SU-DHL-6 (cell line): ENCODE data around the gene ANKS1B.

Experiments used
- H2AFZ ChIP-seq: fragments of 200-600 bp; sonication (generic); 2 replicates; pipeline ENCODE4 v1.6.1; 2014; ENCODE audit warnings: low read depth, mild to moderate bottlenecking, moderate library complexity, mixed read lengths, antibody characterized with exemption, low read length; ENCODE audit not compliant: severe bottlenecking
- H3F3A ChIP-seq: fragments of 200-600 bp; shearing (Covaris generic); 2 replicates; pipeline ENCODE4 v1.6.0; 2016; ENCODE audit warnings: antibody characterized with exemption, mild to moderate bottlenecking; ENCODE audit not compliant: insufficient read depth
- H3K27ac ChIP-seq: fragments of 200-600 bp; sonication (generic); 2 replicates; pipeline ENCODE4 v1.5.1; 2016; ENCODE audit warnings: low read depth, mild to moderate bottlenecking, low read length, moderate library complexity, mixed read lengths
- H3K27me3 ChIP-seq: fragments of 200-600 bp; sonication (generic), shearing (Covaris generic); 2 replicates; pipeline ENCODE4 v1.6.0; 2014; ENCODE audit warnings: mild to moderate bottlenecking, low read length
- H3K36me3 ChIP-seq: fragments of 200-600 bp; sonication (generic); 2 replicates; pipeline ENCODE4 v1.6.1; 2014; ENCODE audit warnings: mild to moderate bottlenecking, low read length, mixed read lengths
- H3K4me2 ChIP-seq: fragments of 300-600, 200-600 bp; shearing (Covaris generic), sonication (generic); 2 replicates; pipeline ENCODE4 v1.6.0; 2014; ENCODE audit warnings: low read length, low read depth, mild to moderate bottlenecking; ENCODE audit not compliant: poor library complexity, severe bottlenecking
- H3K4me3 ChIP-seq: fragments of 200-600 bp; sonication (generic); 2 replicates; pipeline ENCODE4 v1.5.1; 2014; ENCODE audit warnings: antibody characterized with exemption, low read length, mild to moderate bottlenecking, mixed read lengths; ENCODE audit not compliant: insufficient read depth, poor library complexity, severe bottlenecking
- H3K79me2 ChIP-seq: fragments of 200-600 bp; sonication (generic); 2 replicates; pipeline ENCODE4 v1.6.1; 2014; ENCODE audit warnings: mild to moderate bottlenecking, low read length, moderate library complexity; ENCODE audit not compliant: insufficient read depth
- H3K9ac ChIP-seq: fragments of 200-600 bp; sonication (generic); 2 replicates; pipeline ENCODE4 v1.7.0; 2014; ENCODE audit warnings: mild to moderate bottlenecking, low read length
- H3K9me2 ChIP-seq: fragments of 200-600 bp; sonication (generic); replicated peaks from 2 replicates; pipeline ENCODE4 v1.6.1; 2014; ENCODE audit warnings: low read length; ENCODE audit not compliant: insufficient read depth
- H3K9me3 ChIP-seq: fragments of 200-600 bp; sonication (generic); 2 replicates; pipeline ENCODE4 v1.6.1; 2014; ENCODE audit warnings: low read length, mixed read lengths; ENCODE audit not compliant: insufficient read depth
- H4K20me1 ChIP-seq: fragments of 200-600 bp; sonication (generic); 2 replicates; pipeline ENCODE4 v1.6.1; 2014; ENCODE audit warnings: low read depth, mild to moderate bottlenecking, antibody characterized with exemption, low read length, moderate library complexity, mixed read lengths
- EZH2phosphoT487 ChIP-seq: fragments of 200-600 bp; sonication (generic), shearing (Covaris generic); conservative IDR thresholded peaks from 2 replicates; pipeline ENCODE4 v1.6.1; 2018; ENCODE audit warnings: mild to moderate bottlenecking, antibody characterized with exemption, low read length, moderate library complexity, mixed read lengths
- TF ChIP-seq, protein P1 (sequence below): fragments of 200-600 bp; sonication (generic); IDR thresholded peaks from one replicate; pipeline ENCODE4 v1.5.1; 2017; ENCODE audit warnings: antibody characterized with exemption, mild to moderate bottlenecking, low read length, moderate library complexity; ENCODE audit not compliant: insufficient read depth, poor library complexity, severe bottlenecking

ANKS1B gene

DNA sequence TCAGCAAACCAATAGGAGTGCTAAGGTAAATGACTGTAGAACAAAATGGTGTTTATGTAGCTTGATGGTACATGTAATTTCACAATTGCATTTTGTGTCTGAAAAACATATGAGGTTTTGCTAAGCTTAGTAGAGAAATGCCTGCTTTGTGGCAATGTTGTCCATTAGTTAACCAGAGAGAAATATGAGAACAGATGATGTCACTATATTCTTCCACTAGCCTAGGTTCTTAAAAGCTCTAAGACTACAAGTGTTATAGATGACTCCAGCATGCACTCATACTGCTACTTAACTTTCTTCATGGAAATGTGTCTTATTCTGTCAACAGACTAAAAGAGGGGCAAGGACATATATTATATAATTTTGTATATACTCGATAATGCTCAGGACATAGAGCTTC is 1030.2 kb downstream of the ANKS1B start:
- no peaks in the 10 kb centered on the region for H3K79me2 ChIP-seq
- H3K9me2 ChIP-seq, result no peaks in the 10 kb centered on the region
- H3K9me3 ChIP-seq, result no peaks in the 10 kb centered on the region
- H3K9ac ChIP-seq, result no peak overlapping the region
- no peak overlapping the region for H3K4me3 ChIP-seq
- no peaks in the 10 kb centered on the region for H3K27me3 ChIP-seq
- no peak overlapping the region for H3K4me2 ChIP-seq
- H3K27ac ChIP-seq, result no peak overlapping the region
- H2AFZ ChIP-seq, result no peak overlapping the region
- no peaks in the 10 kb centered on the region for H4K20me1 ChIP-seq
- TF ChIP-seq, protein P1, sequence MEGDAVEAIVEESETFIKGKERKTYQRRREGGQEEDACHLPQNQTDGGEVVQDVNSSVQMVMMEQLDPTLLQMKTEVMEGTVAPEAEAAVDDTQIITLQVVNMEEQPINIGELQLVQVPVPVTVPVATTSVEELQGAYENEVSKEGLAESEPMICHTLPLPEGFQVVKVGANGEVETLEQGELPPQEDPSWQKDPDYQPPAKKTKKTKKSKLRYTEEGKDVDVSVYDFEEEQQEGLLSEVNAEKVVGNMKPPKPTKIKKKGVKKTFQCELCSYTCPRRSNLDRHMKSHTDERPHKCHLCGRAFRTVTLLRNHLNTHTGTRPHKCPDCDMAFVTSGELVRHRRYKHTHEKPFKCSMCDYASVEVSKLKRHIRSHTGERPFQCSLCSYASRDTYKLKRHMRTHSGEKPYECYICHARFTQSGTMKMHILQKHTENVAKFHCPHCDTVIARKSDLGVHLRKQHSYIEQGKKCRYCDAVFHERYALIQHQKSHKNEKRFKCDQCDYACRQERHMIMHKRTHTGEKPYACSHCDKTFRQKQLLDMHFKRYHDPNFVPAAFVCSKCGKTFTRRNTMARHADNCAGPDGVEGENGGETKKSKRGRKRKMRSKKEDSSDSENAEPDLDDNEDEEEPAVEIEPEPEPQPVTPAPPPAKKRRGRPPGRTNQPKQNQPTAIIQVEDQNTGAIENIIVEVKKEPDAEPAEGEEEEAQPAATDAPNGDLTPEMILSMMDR, result no peak
- TF ChIP-seq EZH2phosphoT487, result no peak
- H3F3A ChIP-seq, result no peaks in the 10 kb centered on the region
- H3K36me3 ChIP-seq, result no peaks in the 10 kb centered on the region

DNA sequence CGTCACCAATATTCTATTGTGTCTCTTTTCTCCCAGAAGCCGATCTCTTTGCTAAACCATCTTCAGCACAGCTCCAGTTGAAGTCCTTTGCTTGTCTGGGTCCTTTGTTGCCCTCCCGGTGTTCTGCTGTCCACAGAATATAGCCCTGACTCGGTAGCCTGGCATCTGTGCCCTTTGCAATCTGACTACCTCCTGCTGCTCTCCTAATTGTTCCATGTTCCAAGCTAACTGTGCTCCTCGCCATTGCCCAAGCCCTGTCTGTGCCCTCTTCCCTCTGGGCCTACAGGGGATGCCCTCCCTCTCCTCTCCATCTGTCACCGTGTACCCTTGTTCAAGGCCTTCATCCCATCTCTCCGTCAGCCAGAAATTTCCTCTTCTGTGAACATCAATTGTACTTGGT is 1033.3 kb downstream of the ANKS1B start:
- H3K4me3 ChIP-seq, result no peak overlapping the region
- no peak overlapping the region for H2AFZ ChIP-seq
- H3K4me2 ChIP-seq, result no peak overlapping the region
- H4K20me1 ChIP-seq, result no peaks in the 10 kb centered on the region
- no peaks in the 10 kb centered on the region for H3K36me3 ChIP-seq
- H3K27me3 ChIP-seq, result no peaks in the 10 kb centered on the region
- no peaks in the 10 kb centered on the region for H3K9me2 ChIP-seq
- H3K9me3 ChIP-seq, result no peaks in the 10 kb centered on the region
- no peaks in the 10 kb centered on the region for H3K79me2 ChIP-seq
- H3F3A ChIP-seq, result no peaks in the 10 kb centered on the region
- TF ChIP-seq, protein P1, result no peak
- no peak for TF ChIP-seq EZH2phosphoT487
- H3K27ac ChIP-seq, result no peak overlapping the region
- H3K9ac ChIP-seq, result no peak overlapping the region

DNA sequence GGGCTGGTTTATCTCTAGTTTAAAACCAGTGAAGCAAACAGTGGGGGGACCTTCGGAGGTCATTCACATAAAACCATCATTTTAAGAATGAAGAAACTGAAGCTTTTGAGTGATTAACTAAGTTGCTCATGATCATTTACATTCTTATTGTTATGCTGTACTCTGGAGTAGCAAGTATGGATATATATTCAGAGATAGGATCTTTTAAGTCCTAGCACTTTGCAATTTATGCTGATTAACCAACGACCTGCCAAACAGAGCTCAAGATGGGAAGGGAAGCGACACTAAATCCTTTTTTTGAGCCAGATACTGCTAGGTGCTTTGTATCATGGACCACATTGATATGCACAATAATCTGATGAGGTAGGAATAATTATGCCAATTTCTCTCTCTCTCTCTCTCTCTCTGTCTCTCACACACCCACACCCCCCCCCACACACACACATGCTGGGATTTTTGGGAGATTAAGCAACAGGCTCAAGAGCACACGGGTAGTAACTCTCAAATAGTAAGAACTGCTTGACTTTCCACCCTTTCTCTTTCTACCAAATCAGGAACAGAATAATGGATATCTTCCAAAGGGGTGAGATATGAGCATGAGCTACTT is 1036.3 kb downstream of the ANKS1B start:
- H3K9me2 ChIP-seq, result no peaks in the 10 kb centered on the region
- H3K79me2 ChIP-seq, result no peaks in the 10 kb centered on the region
- H3K4me3 ChIP-seq, result no peak overlapping the region
- no peak overlapping the region for H2AFZ ChIP-seq
- TF ChIP-seq EZH2phosphoT487, result no peak
- TF ChIP-seq, protein P1, result no peak
- H3K4me2 ChIP-seq, result no peak overlapping the region
- no peak overlapping the region for H3K9ac ChIP-seq
- no peak overlapping the region for H3K27ac ChIP-seq
- no peaks in the 10 kb centered on the region for H3K27me3 ChIP-seq
- no peaks in the 10 kb centered on the region for H3F3A ChIP-seq
- H3K9me3 ChIP-seq, result no peaks in the 10 kb centered on the region
- H3K36me3 ChIP-seq, result no peaks in the 10 kb centered on the region
- H4K20me1 ChIP-seq, result no peaks in the 10 kb centered on the region
